K562 (cell line): ENCODE results near the gene ARHGEF17. TPM values are rescaled to one million over a fixed set of nuclear protein-coding genes. Genes with fewer than 3 reads are reported as not detected.

ENCODE experiments used
- C11orf30 ChIP-seq: fragments of 450-650 bp; IDR thresholded peaks from 2 replicates; pipeline ENCODE4 v1.6.1; 2016; ENCODE audit warnings: low read depth, mild to moderate bottlenecking
- GTF2E2 ChIP-seq: fragments of 200-800 bp; sonication (Bioruptor generic); IDR thresholded peaks from 2 replicates; pipeline ENCODE4 v1.6.1; 2016; ENCODE audit warnings: missing genetic modification characterization, missing compliant biosample characterization
- MAFK ChIP-seq: IDR thresholded peaks from 2 replicates; pipeline ENCODE4 v1.6.1; 2011; ENCODE audit warnings: low read length, improper control_type of control experiment
- MTA1 ChIP-seq: fragments of 450-650 bp; IDR thresholded peaks from 2 replicates; pipeline ENCODE4 v1.6.1; 2017; ENCODE audit warnings: borderline replicate concordance
- MYC ChIP-seq, 2 experiments: fragments of 250-450 bp in 1 of 2; sonication (Bioruptor Pico) in 1 of 2; IDR thresholded peaks; 2 replicates each; pipeline versions ENCODE4 v1.5.1 to v1.6.1; 2012 to 2021; ENCODE audit warnings: low read depth in 2 of 2, borderline replicate concordance in 1 of 2, improper control_type of control experiment in 1 of 2, low read length in 1 of 2, mild to moderate bottlenecking in 1 of 2, moderate library complexity in 1 of 2
- NFYB ChIP-seq: IDR thresholded peaks from 2 replicates; pipeline ENCODE4 v1.6.1; 2011; ENCODE audit warnings: mild to moderate bottlenecking, moderate library complexity; ENCODE audit not compliant: insufficient read length; ENCODE audit errors: extremely low read depth
- RUNX1 ChIP-seq: sonication (generic); IDR thresholded peaks from 2 replicates; pipeline ENCODE4 v1.6.1; 2016; ENCODE audit warnings: antibody characterized with exemption, low read depth
- SMARCC2 ChIP-seq: fragments of 450-650 bp; IDR thresholded peaks from 2 replicates; pipeline ENCODE4 v1.6.1; 2017; ENCODE audit warnings: antibody characterized with exemption, moderate library complexity, mild to moderate bottlenecking, low read depth
- ZFPM2 ChIP-seq: fragments of 250-450 bp; sonication (Bioruptor Pico); IDR thresholded peaks from 2 replicates; pipeline ENCODE4 v1.5.1; 2022; ENCODE audit warnings: mild to moderate bottlenecking
- ZFX ChIP-seq: sonication (generic); formaldehyde crosslinking; IDR thresholded peaks from 2 replicates; pipeline ENCODE4 v1.8.0; 2022; ENCODE audit warnings: mild to moderate bottlenecking, missing genetic modification reagents, moderate library complexity
- ZNF23 ChIP-seq: fragments of 250-450 bp; sonication (Bioruptor Pico); IDR thresholded peaks from 2 replicates; pipeline ENCODE4 v1.4.0; 2020; ENCODE audit warnings: mild to moderate bottlenecking
- ZNF586 ChIP-seq: fragments of 450-650 bp; formaldehyde crosslinking; conservative IDR thresholded peaks from 2 replicates; pipeline ENCODE4 v1.4.0; 2020; ENCODE audit warnings: mild to moderate bottlenecking, moderate library complexity
- ZNF778 ChIP-seq: fragments of 450-650 bp; formaldehyde crosslinking; IDR thresholded peaks from 2 replicates; pipeline ENCODE4 v1.4.0; 2020; ENCODE audit warnings: mild to moderate bottlenecking, moderate library complexity
- polyA plus RNA-seq, 8 experiments: library from polyadenylated mRNA; depleted of rRNA in 4 of 8; stranded (reverse) in 5 of 8; unstranded in 3 of 8; fragments of >200 nt; fragmentation: Nextera tagmentation in 2 of 8; fragmentation: Illumina TruSeq in 1 of 8; extraction: Ambion mirVana in 2 of 8; extraction: Trizol in 1 of 8; gene quantifications; 2 replicates each; pipeline versions ENCODE4 v1.2.1 to v1.2.3, GENCODE V29; 2011 to 2014; ENCODE audit warnings: inconsistent platforms in 1 of 8, missing spikeins in 1 of 8
- total RNA-seq, 7 experiments: library from RNA; depleted of rRNA in 6 of 7; stranded (reverse); fragments of >200 nt in 6 of 7; fragmentation: Illumina TruSeq in 2 of 7; extraction: Trizol in 2 of 7; gene quantifications; 2 replicates each; pipeline versions ENCODE4 v1.2.1 to v1.2.3, GENCODE V29; 2011 to 2021; ENCODE audit warnings: low replicate concordance in 1 of 7
- TF ChIP-seq, protein P1 (sequence below): sonication (generic); formaldehyde crosslinking; IDR thresholded peaks from 2 replicates; pipeline ENCODE4 v1.8.0; 2022; ENCODE audit warnings: mild to moderate bottlenecking, missing genetic modification reagents
- TF ChIP-seq, protein P2 (sequence below): fragments of 450-650 bp; formaldehyde crosslinking; IDR thresholded peaks from 2 replicates; pipeline ENCODE4 v1.4.0; 2022; ENCODE audit warnings: missing genetic modification characterization
- TF ChIP-seq, protein P3 (sequence below): sonication (generic); formaldehyde crosslinking; IDR thresholded peaks from 2 replicates; pipeline ENCODE4 v1.8.0; 2023; ENCODE audit warnings: missing genetic modification reagents, mild to moderate bottlenecking, borderline replicate concordance

The ARHGEF17 gene
- total and polyA plus RNA-seq, 9 of the 15 experiments (the other 6 are each of a cell fraction or from before 2014, with no cell fraction given): 0.04 to 0.68 (median 0.10) TPM; not detected in 2

DNA sequence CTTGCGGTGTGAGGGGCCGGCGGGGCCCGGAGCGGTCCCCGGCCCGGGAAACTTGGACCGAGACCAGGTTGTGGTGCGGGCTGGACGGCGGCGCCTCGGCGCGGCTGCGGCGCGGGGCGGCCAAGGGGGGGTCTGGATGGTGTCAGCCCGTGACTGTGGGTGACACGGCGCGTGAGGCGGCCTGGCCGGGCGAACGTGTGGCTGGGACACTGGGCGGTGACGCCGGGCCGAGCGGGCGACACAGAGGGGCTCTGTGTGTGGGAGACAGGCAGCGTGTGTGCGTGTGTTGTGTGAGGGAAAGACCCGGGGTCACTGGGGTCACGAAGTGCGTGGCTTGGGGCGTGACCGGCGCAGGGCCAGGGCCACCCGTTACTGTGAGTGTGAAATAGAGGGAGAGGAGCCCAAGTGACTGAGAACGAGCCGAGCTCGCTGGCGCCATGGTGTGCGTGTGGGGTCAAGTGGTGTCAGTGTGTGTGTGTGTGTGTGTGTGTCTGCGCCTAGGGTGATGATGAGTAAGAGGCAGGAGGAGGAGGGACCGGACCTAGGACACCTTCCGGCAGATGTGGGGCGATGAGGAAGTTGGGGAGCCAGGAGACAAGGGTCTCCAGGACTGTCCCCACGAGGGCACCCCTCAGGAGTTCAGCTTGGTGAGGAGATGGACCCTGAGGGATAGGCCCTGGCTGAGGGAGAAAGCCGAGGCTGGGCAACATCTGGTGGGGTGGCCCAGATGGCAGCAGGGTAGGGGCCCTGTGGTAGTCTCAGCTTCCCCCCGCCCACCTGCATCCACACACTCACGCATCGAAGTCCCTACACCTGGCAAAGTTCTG, 68.9 kb downstream of the ARHGEF17 start (continued):
- TF ChIP-seq, protein P1, sequence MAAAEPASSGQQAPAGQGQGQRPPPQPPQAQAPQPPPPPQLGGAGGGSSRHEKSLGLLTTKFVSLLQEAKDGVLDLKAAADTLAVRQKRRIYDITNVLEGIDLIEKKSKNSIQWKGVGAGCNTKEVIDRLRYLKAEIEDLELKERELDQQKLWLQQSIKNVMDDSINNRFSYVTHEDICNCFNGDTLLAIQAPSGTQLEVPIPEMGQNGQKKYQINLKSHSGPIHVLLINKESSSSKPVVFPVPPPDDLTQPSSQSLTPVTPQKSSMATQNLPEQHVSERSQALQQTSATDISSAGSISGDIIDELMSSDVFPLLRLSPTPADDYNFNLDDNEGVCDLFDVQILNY (CRISPR knock-in tag): no peak; the same call in 1 of the 2 replicates
- TF ChIP-seq ZNF778 (CRISPR knock-in tag) (no peak), SMARCC2 (peak; percentile 66; the same call in 1 of the 2 replicates), MYC (IDR thresholded peaks at IDR 0.05; ENCODE audit: low read depth, low read length) (peak; percentile 58; the same call in 1 of the 2 replicates), MYC (CRISPR knock-in tag; IDR thresholded peaks at IDR 0.05; ENCODE audit: borderline replicate concordance, low read depth) (peak; percentile 33; the same call in 1 of the 2 replicates), MAFK (no peak), ZNF23 (CRISPR knock-in tag) (no peak), ZNF586 (no peak), ZFPM2 (CRISPR knock-in tag) (no peak), RUNX1 (no peak), ZFX (CRISPR knock-in tag) (no peak; the same call in 1 of the 2 replicates), GTF2E2 (tag) (0 out of 2 replicates have a peak, but pooled peaks have one; percentile 63), MTA1 (peak; percentile 80; the same call in 1 of the 2 replicates), C11orf30 (no peak), NFYB (no peak)
- TF ChIP-seq, protein P2, sequence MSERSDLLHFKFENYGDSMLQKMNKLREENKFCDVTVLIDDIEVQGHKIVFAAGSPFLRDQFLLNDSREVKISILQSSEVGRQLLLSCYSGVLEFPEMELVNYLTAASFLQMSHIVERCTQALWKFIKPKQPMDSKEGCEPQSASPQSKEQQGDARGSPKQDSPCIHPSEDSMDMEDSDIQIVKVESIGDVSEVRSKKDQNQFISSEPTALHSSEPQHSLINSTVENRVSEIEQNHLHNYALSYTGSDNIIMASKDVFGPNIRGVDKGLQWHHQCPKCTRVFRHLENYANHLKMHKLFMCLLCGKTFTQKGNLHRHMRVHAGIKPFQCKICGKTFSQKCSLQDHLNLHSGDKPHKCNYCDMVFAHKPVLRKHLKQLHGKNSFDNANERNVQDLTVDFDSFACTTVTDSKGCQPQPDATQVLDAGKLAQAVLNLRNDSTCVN (CRISPR knock-in tag): peak; percentile 65; the same call in 1 of the 2 replicates
- TF ChIP-seq, protein P3, sequence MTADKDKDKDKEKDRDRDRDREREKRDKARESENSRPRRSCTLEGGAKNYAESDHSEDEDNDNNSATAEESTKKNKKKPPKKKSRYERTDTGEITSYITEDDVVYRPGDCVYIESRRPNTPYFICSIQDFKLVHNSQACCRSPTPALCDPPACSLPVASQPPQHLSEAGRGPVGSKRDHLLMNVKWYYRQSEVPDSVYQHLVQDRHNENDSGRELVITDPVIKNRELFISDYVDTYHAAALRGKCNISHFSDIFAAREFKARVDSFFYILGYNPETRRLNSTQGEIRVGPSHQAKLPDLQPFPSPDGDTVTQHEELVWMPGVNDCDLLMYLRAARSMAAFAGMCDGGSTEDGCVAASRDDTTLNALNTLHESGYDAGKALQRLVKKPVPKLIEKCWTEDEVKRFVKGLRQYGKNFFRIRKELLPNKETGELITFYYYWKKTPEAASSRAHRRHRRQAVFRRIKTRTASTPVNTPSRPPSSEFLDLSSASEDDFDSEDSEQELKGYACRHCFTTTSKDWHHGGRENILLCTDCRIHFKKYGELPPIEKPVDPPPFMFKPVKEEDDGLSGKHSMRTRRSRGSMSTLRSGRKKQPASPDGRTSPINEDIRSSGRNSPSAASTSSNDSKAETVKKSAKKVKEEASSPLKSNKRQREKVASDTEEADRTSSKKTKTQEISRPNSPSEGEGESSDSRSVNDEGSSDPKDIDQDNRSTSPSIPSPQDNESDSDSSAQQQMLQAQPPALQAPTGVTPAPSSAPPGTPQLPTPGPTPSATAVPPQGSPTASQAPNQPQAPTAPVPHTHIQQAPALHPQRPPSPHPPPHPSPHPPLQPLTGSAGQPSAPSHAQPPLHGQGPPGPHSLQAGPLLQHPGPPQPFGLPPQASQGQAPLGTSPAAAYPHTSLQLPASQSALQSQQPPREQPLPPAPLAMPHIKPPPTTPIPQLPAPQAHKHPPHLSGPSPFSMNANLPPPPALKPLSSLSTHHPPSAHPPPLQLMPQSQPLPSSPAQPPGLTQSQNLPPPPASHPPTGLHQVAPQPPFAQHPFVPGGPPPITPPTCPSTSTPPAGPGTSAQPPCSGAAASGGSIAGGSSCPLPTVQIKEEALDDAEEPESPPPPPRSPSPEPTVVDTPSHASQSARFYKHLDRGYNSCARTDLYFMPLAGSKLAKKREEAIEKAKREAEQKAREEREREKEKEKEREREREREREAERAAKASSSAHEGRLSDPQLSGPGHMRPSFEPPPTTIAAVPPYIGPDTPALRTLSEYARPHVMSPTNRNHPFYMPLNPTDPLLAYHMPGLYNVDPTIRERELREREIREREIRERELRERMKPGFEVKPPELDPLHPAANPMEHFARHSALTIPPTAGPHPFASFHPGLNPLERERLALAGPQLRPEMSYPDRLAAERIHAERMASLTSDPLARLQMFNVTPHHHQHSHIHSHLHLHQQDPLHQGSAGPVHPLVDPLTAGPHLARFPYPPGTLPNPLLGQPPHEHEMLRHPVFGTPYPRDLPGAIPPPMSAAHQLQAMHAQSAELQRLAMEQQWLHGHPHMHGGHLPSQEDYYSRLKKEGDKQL: no peak
